Measurements from ENCODE around the gene C1QTNF8.

DNA sequence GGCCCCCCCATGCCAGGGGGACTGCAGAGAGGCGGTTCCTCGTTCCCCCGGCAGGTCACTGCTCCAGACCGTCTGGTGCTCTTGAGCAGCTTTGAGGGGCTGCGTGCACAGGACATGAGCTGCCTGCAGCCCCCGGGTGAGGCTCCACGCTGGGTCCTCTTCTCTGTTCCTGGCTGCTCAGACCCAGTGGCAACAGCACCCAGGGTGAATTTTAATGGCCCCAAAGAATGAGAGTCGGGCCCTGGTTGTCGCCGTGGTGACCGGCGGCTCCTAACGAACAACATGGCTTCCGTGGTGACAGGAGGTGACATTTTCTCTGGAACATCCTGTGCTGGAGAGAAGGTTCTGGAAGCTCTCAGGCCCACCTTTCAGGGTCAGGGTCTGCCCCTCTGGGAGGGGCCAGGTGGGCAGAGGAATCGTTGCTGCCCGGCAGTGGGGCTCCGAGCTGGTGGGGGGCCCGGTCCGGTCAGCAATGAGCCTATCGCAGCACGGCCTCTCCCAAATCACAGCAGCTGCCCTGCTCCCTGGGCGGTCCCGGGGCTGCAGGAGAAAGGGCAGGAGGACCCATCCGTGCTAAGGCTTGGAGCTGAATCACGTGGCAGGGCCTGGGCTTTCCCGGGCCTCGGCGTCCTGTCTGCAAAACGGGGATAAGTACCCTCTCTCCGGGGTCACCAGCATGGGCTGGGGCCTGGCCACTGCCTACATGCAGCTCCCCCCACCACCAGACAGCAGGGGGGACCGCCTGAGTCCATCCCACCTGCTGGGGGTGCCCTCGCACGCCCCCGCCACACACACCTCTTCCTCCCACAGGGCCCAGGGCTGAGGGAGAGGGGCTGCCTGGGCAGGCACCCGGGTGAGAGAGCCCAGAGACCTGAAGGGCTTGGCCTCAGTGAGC lies 3.4 kb upstream of the C1QTNF8 start:
- TF ChIP-seq POLR2AphosphoS5 (IDR thresholded peaks at IDR 0.05; ENCODE audit: low read depth, low read length): no peak
- TF ChIP-seq, protein P1, sequence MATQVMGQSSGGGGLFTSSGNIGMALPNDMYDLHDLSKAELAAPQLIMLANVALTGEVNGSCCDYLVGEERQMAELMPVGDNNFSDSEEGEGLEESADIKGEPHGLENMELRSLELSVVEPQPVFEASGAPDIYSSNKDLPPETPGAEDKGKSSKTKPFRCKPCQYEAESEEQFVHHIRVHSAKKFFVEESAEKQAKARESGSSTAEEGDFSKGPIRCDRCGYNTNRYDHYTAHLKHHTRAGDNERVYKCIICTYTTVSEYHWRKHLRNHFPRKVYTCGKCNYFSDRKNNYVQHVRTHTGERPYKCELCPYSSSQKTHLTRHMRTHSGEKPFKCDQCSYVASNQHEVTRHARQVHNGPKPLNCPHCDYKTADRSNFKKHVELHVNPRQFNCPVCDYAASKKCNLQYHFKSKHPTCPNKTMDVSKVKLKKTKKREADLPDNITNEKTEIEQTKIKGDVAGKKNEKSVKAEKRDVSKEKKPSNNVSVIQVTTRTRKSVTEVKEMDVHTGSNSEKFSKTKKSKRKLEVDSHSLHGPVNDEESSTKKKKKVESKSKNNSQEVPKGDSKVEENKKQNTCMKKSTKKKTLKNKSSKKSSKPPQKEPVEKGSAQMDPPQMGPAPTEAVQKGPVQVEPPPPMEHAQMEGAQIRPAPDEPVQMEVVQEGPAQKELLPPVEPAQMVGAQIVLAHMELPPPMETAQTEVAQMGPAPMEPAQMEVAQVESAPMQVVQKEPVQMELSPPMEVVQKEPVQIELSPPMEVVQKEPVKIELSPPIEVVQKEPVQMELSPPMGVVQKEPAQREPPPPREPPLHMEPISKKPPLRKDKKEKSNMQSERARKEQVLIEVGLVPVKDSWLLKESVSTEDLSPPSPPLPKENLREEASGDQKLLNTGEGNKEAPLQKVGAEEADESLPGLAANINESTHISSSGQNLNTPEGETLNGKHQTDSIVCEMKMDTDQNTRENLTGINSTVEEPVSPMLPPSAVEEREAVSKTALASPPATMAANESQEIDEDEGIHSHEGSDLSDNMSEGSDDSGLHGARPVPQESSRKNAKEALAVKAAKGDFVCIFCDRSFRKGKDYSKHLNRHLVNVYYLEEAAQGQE (IDR thresholded peaks at IDR 0.05; ENCODE audit: insufficient read depth in 1 of 2, low read depth in 2 of 2, low read length in 2 of 2): no peak

All from PFSK-1 (cell line).